HepG2 (cell line): ENCODE results near the gene SAMD8. TPM values are rescaled to one million over a fixed set of nuclear protein-coding genes. Genes with fewer than 3 reads are reported as not detected.

ENCODE experiments used
- CHD2 ChIP-seq: IDR thresholded peaks from 2 replicates; pipeline ENCODE4 v1.6.1; 2011; ENCODE audit warnings: low read depth, low read length, improper control_type of control experiment
- CREBL2 ChIP-seq: sonication (generic); formaldehyde crosslinking; IDR thresholded peaks from 2 replicates; pipeline ENCODE4 v1.8.1; 2023; ENCODE audit warnings: missing genetic modification reagents, mild to moderate bottlenecking, borderline replicate concordance
- CREM ChIP-seq, 2 experiments: sonication (generic) in 1 of 2; formaldehyde crosslinking in 1 of 2; IDR thresholded peaks; 2 replicates each; pipeline versions ENCODE4 v1.4.0 to v1.6.1; 2016 to 2020; ENCODE audit warnings: antibody characterized with exemption in 1 of 2, mild to moderate bottlenecking in 1 of 2, missing genetic modification reagents in 1 of 2
- GFI1 ChIP-seq: sonication (generic); formaldehyde crosslinking; IDR thresholded peaks from 2 replicates; pipeline ENCODE4 v1.5.0; 2020; ENCODE audit warnings: missing genetic modification reagents, mild to moderate bottlenecking, borderline replicate concordance
- KDM2A ChIP-seq: sonication (generic); formaldehyde crosslinking; IDR thresholded peaks from 2 replicates; pipeline ENCODE4 v1.4.0; 2020; ENCODE audit warnings: low read depth, missing genetic modification reagents, borderline replicate concordance
- LRRFIP1 ChIP-seq: sonication (generic); formaldehyde crosslinking; conservative IDR thresholded peaks from 2 replicates; pipeline ENCODE4 v1.4.0; 2020; ENCODE audit warnings: missing genetic modification reagents
- MIER2 ChIP-seq: IDR thresholded peaks from 2 replicates; pipeline ENCODE4 v1.6.1; 2016; ENCODE audit warnings: missing biosample characterization, missing genetic modification reagents
- NFKBIZ ChIP-seq: IDR thresholded peaks from 2 replicates; pipeline ENCODE4 v1.6.1; 2018; ENCODE audit warnings: missing genetic modification reagents, missing compliant biosample characterization
- NR2F1 ChIP-seq, 2 experiments: fragments of 450-650 bp in 1 of 2; formaldehyde crosslinking in 1 of 2; IDR thresholded peaks; 2 replicates each; pipeline versions ENCODE4 v1.5.0 to v1.6.1; 2016 to 2020; ENCODE audit warnings: mild to moderate bottlenecking in 1 of 2, missing compliant biosample characterization in 1 of 2, missing genetic modification reagents in 1 of 2, moderate library complexity in 1 of 2
- NR2F6 ChIP-seq, 2 experiments: IDR thresholded peaks; 2 replicates each; pipeline ENCODE4 v1.6.1; 2016; ENCODE audit warnings: antibody characterized with exemption in 1 of 2, mild to moderate bottlenecking in 1 of 2
- SKI ChIP-seq: fragments of 450-650 bp; IDR thresholded peaks from one replicate; pipeline ENCODE4 v1.6.1; 2018; ENCODE audit warnings: mild to moderate bottlenecking; ENCODE audit not compliant: partially characterized antibody
- SRY ChIP-seq: sonication (generic); formaldehyde crosslinking; IDR thresholded peaks from 2 replicates; pipeline ENCODE4 v1.8.0; 2022; ENCODE audit warnings: mild to moderate bottlenecking, missing genetic modification reagents
- TFDP1 ChIP-seq: IDR thresholded peaks from 2 replicates; pipeline ENCODE4 v1.6.1; 2016; ENCODE audit warnings: missing compliant biosample characterization, missing genetic modification reagents, borderline replicate concordance
- TFE3 ChIP-seq: IDR thresholded peaks from 2 replicates; pipeline ENCODE4 v1.6.1; 2016
- TRAFD1 ChIP-seq: sonication (generic); formaldehyde crosslinking; IDR thresholded peaks from 2 replicates; pipeline ENCODE4 v1.5.1; 2020; ENCODE audit warnings: missing genetic modification reagents, mild to moderate bottlenecking, borderline replicate concordance
- WIZ ChIP-seq: sonication (generic); formaldehyde crosslinking; IDR thresholded peaks from 2 replicates; pipeline ENCODE4 v1.5.1; 2020; ENCODE audit warnings: mild to moderate bottlenecking, missing genetic modification reagents
- XBP1 ChIP-seq: sonication (generic); formaldehyde crosslinking; IDR thresholded peaks from 2 replicates; pipeline ENCODE4 v1.5.0; 2020; ENCODE audit warnings: missing genetic modification reagents
- ZKSCAN1 ChIP-seq: fragments of 150-350 bp; IDR thresholded peaks from 2 replicates; pipeline ENCODE4 v1.6.1; 2014; ENCODE audit warnings: low read length
- ZKSCAN8 ChIP-seq: IDR thresholded peaks from 2 replicates; pipeline ENCODE4 v1.6.1; 2016; ENCODE audit warnings: borderline replicate concordance, missing genetic modification reagents, missing compliant biosample characterization
- ZNF30 ChIP-seq: sonication (generic); formaldehyde crosslinking; IDR thresholded peaks from 2 replicates; pipeline ENCODE4 v1.5.0; 2020; ENCODE audit warnings: mild to moderate bottlenecking, missing genetic modification reagents
- ZNF331 ChIP-seq: sonication (generic); formaldehyde crosslinking; IDR thresholded peaks from 2 replicates; pipeline ENCODE4 v1.4.0; 2020; ENCODE audit warnings: missing genetic modification reagents
- ZNF484 ChIP-seq: sonication (generic); formaldehyde crosslinking; IDR thresholded peaks from 2 replicates; pipeline ENCODE4 v1.5.1; 2020; ENCODE audit warnings: mild to moderate bottlenecking, low read depth, missing genetic modification reagents, borderline replicate concordance
- ZNF567 ChIP-seq: sonication (generic); formaldehyde crosslinking; IDR thresholded peaks from 2 replicates; pipeline ENCODE4 v1.8.1; 2023; ENCODE audit warnings: mild to moderate bottlenecking, missing genetic modification reagents, borderline replicate concordance
- ZNF7 ChIP-seq: IDR thresholded peaks from 2 replicates; pipeline ENCODE4 v1.6.1; 2016; ENCODE audit warnings: missing biosample characterization, missing genetic modification reagents
- polyA plus RNA-seq, 8 experiments: library from polyadenylated mRNA; depleted of rRNA in 3 of 8; stranded (reverse) in 7 of 8; unstranded in 1 of 8; fragments of >200 nt; fragmentation: Illumina TruSeq in 4 of 8; extraction: Trizol in 4 of 8; gene quantifications; 2 replicates each; pipeline versions ENCODE4 v1.2.1 to v1.2.3, GENCODE V29; 2011 to 2016; ENCODE audit warnings: low read depth in 4 of 8, missing spikeins in 1 of 8, mixed read lengths in 1 of 8; ENCODE audit not compliant: insufficient read depth in 1 of 8
- total RNA-seq, 5 experiments: library from RNA; depleted of rRNA; stranded (reverse); fragments of >200 nt; fragmentation: Illumina TruSeq; extraction: Trizol; gene quantifications; 2 replicates each; pipeline ENCODE4 v1.2.3, GENCODE V29; 2016; ENCODE audit warnings: low read depth in 1 of 5

The SAMD8 gene
- total and polyA plus RNA-seq, 2 of the 13 experiments (the other 11 are each of a cell fraction or from before 2014, with no cell fraction given), result 10.4 to 13.2 TPM

- TF ChIP-seq TRAFD1 (no peak), ZNF567 (no peak), ZNF30 (no peak), CHD2 (no peak), TFDP1 (CRISPR knock-in tag) (no peak), ZKSCAN1 (no peak), TFE3 (peak; percentile 36; the same call in 1 of the 2 replicates), NR2F1 (CRISPR knock-in tag; IDR thresholded peaks at IDR 0.05) (peak; percentile 41 to 74; a peak in 3 of 4 replicates), ZNF7 (CRISPR knock-in tag) (no peak), ZNF484 (CRISPR knock-in tag) (no peak), GFI1 (CRISPR knock-in tag) (peak; percentile 91), CREM (IDR thresholded peaks at IDR 0.05) (peak; percentile 94), CREM (CRISPR knock-in tag; IDR thresholded peaks at IDR 0.05) (no peak), SRY (no peak), ZNF331 (CRISPR knock-in tag) (peak; percentile 78), KDM2A (CRISPR knock-in tag) (no peak), NFKBIZ (CRISPR knock-in tag) (no peak), CREBL2 (no peak), NR2F6 (IDR thresholded peaks at IDR 0.05) (peak; percentile 90), NR2F6 (CRISPR knock-in tag; IDR thresholded peaks at IDR 0.05) (peak; percentile 73), MIER2 (CRISPR knock-in tag) (no peak; the same call in 1 of the 2 replicates), ZKSCAN8 (CRISPR knock-in tag) (no peak), WIZ (no peak), XBP1 (CRISPR knock-in tag) (no peak), LRRFIP1 (CRISPR knock-in tag) (no peak), SKI (peak; percentile 69)
These were observed 56.8 kb downstream of the SAMD8 start (continued) for GRCh38 chr10:75168275-75168674.
